ENCODE measurements around the gene AKAP11. TPM values are rescaled to one million over a fixed set of nuclear protein-coding genes. Genes with fewer than 3 reads are reported as not detected.

AKAP11 gene
- polyA plus RNA-seq, 1 donor (not counting 4 experiments of a cell fraction or from before 2014, with no cell fraction given) = 17.4 TPM

DNA sequence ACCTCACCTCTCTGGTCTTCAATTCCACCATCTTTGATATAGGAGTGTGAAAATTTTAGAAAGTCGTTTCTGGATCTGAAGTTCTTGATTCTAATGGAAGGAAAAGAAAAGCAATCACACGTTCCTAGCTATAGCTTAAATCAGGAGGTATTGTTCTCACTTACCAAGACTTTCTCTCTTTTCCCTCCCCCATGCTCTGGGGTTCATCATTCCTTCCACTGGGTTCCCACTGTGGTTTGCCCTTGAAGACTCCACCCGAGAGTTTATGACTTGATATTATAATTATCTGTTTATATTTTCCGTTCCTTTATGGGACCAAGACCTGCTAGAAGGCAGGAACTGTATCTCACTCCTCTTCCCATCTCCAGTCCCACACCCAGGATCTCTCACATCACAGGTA is 76.6 kb downstream of the AKAP11 start:
- dilution Hi-C loops (cut with MboI; ENCODE audit: extremely low pct_ligation_motif_present, low sequenced_read_pairs) = no loop called here
- Histone ChIP-seq H3K9me1 (ENCODE audit: control insufficient read depth, extremely low read depth, insufficient read depth, low read length) (no peaks in the 10 kb centered on the region), H3K9ac (ENCODE audit: control insufficient read depth, extremely low read depth, insufficient read depth, low read length) (no peak overlapping the region)

DNA sequence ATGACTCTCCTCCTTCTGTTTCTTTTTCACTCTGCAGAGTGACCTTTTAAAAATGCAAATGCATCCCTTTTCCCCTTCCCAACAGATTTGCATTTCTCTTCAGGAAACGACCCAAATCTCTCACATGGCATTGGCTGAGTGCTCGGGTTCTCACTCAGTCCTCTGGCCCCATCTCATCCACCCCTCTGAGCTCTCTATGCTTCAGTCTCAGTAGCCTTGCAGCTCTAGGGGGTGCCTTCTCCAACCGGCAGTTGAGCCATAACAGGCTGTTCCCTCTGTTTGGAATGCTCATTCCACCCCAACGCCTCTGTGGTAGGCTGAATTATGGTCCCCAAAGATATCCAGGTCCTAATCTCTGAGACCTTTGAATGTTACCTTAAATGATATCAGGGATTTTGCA is 78.2 kb downstream of the AKAP11 start:
- Histone ChIP-seq H3K27me3 (ENCODE audit: control insufficient read depth, extremely low read depth, insufficient read depth, low read length) (peaks cover 4% of the 10 kb centered on the region), H3K4me3 (ENCODE audit: control insufficient read depth in 2 of 3, extremely low read depth in 1 of 3, insufficient read depth in 2 of 3, low read depth in 1 of 3, low read length in 3 of 3) (no peak overlapping the region), H4K20me1 (ENCODE audit: control insufficient read depth, extremely low read depth, insufficient read depth, low read length) (no peaks in the 10 kb centered on the region), H3K27ac (ENCODE audit: control insufficient read depth, insufficient read depth, low read length) (no peak overlapping the region), H3K36me3 (ENCODE audit: control insufficient read depth in 2 of 2, extremely low read depth in 1 of 2, insufficient read depth in 2 of 2, low read length in 2 of 2) (no peaks in the 10 kb centered on the region), H3K4me1 (ENCODE audit: control insufficient read depth, extremely low read depth, insufficient read depth, low read length) (peaks cover 2% of the 10 kb centered on the region), H3K9ac (ENCODE audit: control insufficient read depth, extremely low read depth, insufficient read depth, low read length) (no peak overlapping the region), H2AFZ (ENCODE audit: control insufficient read depth, low read length) (no peak overlapping the region), H3K9me1 (ENCODE audit: control insufficient read depth, extremely low read depth, insufficient read depth, low read length) (no peaks in the 10 kb centered on the region), H3K4me2 (ENCODE audit: control insufficient read depth, extremely low read depth, insufficient read depth, low read depth, low read length) (no peak overlapping the region), H3K79me2 (ENCODE audit: control insufficient read depth, insufficient read depth, low read length) (no peaks in the 10 kb centered on the region), H3K9me3 (ENCODE audit: control insufficient read depth, low read depth, low read length) (no peaks in the 10 kb centered on the region)
- no peak for DNase-seq (ENCODE audit: low read depth, low spot score)
- dilution Hi-C loops (cut with MboI; ENCODE audit: extremely low pct_ligation_motif_present, low sequenced_read_pairs) = no loop called here
- no peak for FAIRE-seq
- TF ChIP-seq, protein P1, sequence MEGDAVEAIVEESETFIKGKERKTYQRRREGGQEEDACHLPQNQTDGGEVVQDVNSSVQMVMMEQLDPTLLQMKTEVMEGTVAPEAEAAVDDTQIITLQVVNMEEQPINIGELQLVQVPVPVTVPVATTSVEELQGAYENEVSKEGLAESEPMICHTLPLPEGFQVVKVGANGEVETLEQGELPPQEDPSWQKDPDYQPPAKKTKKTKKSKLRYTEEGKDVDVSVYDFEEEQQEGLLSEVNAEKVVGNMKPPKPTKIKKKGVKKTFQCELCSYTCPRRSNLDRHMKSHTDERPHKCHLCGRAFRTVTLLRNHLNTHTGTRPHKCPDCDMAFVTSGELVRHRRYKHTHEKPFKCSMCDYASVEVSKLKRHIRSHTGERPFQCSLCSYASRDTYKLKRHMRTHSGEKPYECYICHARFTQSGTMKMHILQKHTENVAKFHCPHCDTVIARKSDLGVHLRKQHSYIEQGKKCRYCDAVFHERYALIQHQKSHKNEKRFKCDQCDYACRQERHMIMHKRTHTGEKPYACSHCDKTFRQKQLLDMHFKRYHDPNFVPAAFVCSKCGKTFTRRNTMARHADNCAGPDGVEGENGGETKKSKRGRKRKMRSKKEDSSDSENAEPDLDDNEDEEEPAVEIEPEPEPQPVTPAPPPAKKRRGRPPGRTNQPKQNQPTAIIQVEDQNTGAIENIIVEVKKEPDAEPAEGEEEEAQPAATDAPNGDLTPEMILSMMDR (optimal IDR thresholded peaks at IDR 0.05 in 1 of 3, IDR thresholded peaks at IDR 0.05 in 1 of 3, conservative IDR thresholded peaks at IDR 0.05 in 1 of 3; ENCODE audit: extremely low read depth in 1 of 3, insufficient read depth in 2 of 3, low read length in 3 of 3) = no peak
- TF ChIP-seq EZH2 (IDR thresholded peaks at IDR 0.05; ENCODE audit: low read length) = no peak

More for the DNA sequence above, 76.6 kb downstream of the AKAP11 start:
- Histone ChIP-seq H3K79me2 (ENCODE audit: control insufficient read depth, insufficient read depth, low read length) (no peaks in the 10 kb centered on the region), H3K9me3 (ENCODE audit: control insufficient read depth, low read depth, low read length) (no peaks in the 10 kb centered on the region), H3K4me1 (ENCODE audit: control insufficient read depth, extremely low read depth, insufficient read depth, low read length) (no peaks in the 10 kb centered on the region), H3K4me3 (ENCODE audit: control insufficient read depth in 2 of 3, extremely low read depth in 1 of 3, insufficient read depth in 2 of 3, low read depth in 1 of 3, low read length in 3 of 3) (no peak overlapping the region), H4K20me1 (ENCODE audit: control insufficient read depth, extremely low read depth, insufficient read depth, low read length) (no peaks in the 10 kb centered on the region), H3K27ac (ENCODE audit: control insufficient read depth, insufficient read depth, low read length) (no peak overlapping the region), H3K4me2 (ENCODE audit: control insufficient read depth, extremely low read depth, insufficient read depth, low read depth, low read length) (no peak overlapping the region), H3K36me3 (ENCODE audit: control insufficient read depth in 2 of 2, extremely low read depth in 1 of 2, insufficient read depth in 2 of 2, low read length in 2 of 2) (no peaks in the 10 kb centered on the region), H2AFZ (ENCODE audit: control insufficient read depth, low read length) (no peak overlapping the region), H3K27me3 (ENCODE audit: control insufficient read depth, extremely low read depth, insufficient read depth, low read length) (peaks cover 4% of the 10 kb centered on the region)
- no peak for TF ChIP-seq EZH2 (IDR thresholded peaks at IDR 0.05; ENCODE audit: low read length)
- TF ChIP-seq, protein P1 (optimal IDR thresholded peaks at IDR 0.05 in 1 of 3, IDR thresholded peaks at IDR 0.05 in 1 of 3, conservative IDR thresholded peaks at IDR 0.05 in 1 of 3; ENCODE audit: extremely low read depth in 1 of 3, insufficient read depth in 2 of 3, low read length in 3 of 3) = no peak
- DNase-seq (ENCODE audit: low read depth, low spot score) (no peak), FAIRE-seq (no peak)
